GM20431 (cell line): ENCODE results near the gene SNAI3.
"Not testable (repeated sequence)": the region's sequence is repeated elsewhere in the genome, so short reads cannot be mapped to it uniquely, and the experiment has no call there.

Source experiments
- in situ Hi-C: fragments of 300-500 bp; cut with MseI, MboI; formaldehyde crosslinking; loops from one replicate; pipeline ENCODE4 v1.15.0; 2020; ENCODE audit warnings: low sequenced_read_pairs; ENCODE audit not compliant: unreplicated experiment

SNAI3 gene

DNA sequence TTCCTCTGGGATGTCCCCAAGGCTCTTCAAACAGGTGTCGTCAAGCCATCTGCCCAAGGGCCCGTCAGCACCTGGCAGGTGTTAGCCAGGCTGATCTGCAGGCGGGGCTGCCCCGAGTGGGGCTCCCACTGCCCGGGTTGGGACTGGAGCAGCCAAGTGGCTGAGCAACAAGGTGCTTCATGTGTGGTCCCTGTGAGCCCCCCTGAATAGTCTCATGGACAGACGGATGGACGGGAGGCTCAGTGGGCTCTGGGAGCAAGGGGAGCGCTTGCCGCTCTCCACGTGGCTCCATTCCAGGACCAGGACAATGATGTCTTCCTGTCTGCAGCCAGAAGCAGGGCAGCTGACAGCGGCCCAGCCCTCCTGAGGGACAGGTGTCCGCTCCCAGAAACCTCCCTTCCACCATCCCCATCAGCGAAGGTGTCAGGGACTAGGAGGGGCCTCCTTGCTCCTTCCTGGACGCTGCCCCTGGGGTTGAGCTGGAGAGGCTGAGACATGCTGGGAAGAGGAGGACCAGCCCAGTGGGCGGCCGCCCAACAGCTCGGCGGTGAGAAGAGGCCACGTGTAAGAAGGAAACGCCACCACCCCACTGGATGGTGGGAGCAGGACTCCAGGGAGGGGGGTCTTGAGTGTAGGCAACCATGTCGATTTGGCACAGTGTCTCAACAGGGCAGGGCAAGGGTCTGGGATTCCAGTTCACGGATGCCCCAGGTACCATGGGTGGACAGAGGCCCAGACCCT, 9.6 kb downstream of the SNAI3 start:
- in situ Hi-C loops = no loop called here

DNA sequence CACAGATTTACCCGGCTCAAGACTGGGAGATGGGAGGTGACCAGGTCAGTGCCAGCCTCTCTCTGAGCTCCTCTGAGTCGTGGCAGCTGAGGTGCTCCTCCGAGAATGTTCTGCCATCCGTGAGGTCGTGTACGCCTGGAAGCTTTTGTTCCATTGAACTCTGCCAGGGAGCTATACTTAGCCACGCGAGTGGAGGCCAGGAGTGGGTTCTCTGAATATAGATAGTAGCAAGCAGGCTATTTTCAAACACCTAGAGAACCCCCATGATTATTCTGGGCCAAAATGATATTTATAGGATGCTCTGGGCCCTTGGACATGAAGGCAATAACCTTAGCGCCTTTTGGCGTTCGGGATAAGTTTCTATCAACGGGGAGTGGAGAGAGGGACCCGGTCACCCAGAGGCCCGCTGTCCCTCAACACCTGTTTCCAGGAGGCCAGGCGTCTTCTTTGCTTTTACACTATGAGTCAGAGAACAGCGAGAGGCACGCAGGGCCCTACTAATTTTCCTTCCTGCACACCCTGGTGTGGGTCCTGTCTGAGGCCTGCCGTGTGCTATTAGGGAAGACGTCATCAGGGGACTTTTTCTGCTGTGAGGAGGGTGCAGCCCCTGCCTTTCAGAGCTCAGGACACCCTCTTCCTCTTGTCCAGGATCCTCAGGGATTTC, 12.5 kb downstream of the SNAI3 start:
- in situ Hi-C loops = no loop called here

DNA sequence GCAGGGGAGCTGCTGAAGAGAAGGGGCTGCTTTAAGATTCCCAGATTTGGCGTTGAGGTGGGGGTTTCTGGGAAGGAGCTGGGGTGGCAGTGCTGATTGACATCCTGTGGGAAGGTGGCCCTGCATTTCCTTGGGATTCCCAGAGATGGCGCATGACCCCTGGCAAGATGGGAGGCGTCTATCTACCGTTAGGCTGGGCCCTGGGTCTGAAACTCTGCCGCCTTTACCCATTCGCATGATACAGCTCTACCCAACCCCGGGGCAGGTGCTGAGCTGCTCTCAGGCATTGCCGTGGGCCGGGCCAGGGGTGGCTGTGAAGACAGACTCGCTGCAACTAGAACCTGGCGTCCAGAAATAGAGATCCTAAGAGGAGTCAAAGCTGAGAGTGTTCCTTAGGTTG, 13.5 kb downstream of the SNAI3 start:
- in situ Hi-C loops = no loop called here

DNA sequence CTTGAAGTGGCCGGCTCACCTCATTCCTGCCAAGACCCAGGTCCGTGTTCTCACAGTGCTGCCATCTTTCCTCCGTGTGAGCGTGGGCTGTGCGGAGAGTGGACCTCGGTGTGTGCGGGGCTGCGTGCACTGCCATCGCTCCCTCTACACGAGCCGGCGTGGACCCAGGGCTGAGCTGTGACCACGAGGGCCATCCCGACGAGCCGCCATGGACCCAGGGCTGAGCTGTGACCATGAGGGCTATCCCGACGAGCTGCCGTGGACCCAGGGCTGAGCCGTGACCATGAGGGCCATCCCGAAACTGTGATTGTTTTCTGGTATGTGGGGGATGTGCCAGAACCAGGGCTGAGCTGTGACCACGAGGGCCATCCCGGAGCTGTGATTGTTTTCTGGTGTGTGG, 14.5 kb downstream of the SNAI3 start:
- in situ Hi-C loops = no loop called here

DNA sequence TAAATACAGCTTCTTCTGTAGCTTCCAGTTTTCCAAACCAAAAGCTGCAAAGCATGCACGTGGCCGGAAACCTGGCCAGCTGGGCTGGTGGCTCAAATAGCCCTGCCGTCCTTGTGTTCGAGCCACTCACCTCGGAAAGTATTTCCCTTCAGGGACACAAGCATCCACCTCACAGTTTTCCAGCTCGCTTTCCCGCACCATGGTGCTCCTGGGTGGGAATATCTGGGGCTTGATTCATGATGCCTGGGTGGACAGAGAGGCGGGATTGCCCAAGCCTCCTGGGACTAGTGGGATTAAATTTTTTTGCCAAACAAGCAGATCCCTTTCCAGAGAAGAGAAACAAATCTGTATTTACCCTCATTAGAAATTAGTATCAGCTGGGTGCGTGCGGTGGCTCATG, 16.3 kb downstream of the SNAI3 start:
- in situ Hi-C loops = no loop called here

DNA sequence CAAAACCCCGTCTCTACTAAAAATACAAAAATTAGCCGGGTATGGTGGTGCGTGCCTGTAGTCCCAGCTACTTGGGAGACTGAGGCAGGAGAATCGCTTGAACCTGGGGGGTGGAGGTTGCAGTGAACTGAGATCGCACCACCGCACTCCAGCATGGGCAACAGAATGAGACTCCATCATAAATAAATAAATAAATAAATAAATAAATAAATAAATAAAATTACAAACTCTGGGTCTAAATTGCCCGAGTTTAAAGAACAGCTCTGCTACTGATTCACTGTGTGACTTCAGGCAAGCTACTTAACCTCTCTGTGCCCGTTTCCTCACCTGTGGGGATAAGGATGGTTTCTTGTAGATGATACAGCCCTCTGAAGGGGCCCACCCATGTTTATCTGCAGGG, 16.8 kb downstream of the SNAI3 start:
- in situ Hi-C loops = not testable (repeated sequence)

DNA sequence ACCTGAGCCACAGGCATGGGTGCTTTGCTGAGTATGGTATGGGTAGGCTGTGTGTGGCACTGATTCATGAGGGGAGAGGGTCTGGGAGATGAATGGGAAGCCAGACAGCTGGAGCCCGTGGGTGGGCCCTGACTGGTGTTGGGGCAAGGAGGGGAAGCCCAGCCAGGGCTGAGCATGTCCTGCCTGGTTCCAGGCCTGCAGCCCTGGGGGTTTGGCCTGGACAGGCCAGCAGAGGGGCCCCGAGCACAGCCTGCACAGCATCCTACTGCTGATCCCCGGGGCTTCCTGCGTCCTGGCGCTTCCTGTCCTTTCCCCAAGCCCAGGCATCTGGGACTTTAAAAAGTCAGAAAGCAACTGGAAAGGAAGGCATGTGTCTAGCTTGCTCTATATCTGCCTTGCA, 18.8 kb downstream of the SNAI3 start:
- in situ Hi-C loops = no loop called here

DNA sequence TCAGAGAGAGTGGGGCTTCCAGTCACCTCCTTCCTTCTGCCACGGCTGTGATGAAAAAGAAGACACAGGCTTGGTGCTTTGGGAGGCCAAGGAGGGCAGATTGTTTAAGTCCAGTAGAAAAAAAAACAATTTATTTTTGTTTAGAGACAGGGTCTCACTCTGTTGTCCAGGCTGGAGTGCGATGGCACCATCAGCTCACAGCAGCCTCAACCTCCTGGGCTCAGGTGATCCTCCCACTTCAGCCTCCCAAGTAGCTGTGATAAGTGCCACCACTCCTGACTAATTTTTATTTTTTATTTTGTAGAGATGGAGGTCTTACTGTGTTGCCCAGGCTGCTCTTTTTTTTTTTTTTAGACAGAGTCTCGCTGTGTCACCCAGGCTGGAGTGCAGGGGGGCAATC, 20.7 kb downstream of the SNAI3 start:
- in situ Hi-C loops = no loop called here

DNA sequence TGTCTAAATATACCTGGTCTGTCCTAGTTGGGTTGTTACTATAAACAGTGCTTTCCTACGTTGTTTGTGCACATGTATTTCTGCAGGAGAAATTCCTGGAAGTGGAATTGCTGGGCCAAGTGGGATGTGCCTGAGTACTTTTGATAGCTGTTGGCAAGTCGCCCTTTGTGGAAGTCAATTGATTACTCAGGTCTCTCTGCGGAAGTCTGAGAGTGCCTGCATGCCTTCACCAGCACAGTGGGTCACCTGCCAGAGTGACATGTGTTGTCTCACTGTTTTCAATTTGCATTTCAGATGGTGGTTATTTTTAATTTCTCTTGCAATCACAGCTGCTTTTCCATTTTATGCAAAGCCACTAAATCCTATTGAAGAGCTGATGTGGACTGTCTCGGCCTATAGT, 21.2 kb downstream of the SNAI3 start:
- in situ Hi-C loops = no loop called here

DNA sequence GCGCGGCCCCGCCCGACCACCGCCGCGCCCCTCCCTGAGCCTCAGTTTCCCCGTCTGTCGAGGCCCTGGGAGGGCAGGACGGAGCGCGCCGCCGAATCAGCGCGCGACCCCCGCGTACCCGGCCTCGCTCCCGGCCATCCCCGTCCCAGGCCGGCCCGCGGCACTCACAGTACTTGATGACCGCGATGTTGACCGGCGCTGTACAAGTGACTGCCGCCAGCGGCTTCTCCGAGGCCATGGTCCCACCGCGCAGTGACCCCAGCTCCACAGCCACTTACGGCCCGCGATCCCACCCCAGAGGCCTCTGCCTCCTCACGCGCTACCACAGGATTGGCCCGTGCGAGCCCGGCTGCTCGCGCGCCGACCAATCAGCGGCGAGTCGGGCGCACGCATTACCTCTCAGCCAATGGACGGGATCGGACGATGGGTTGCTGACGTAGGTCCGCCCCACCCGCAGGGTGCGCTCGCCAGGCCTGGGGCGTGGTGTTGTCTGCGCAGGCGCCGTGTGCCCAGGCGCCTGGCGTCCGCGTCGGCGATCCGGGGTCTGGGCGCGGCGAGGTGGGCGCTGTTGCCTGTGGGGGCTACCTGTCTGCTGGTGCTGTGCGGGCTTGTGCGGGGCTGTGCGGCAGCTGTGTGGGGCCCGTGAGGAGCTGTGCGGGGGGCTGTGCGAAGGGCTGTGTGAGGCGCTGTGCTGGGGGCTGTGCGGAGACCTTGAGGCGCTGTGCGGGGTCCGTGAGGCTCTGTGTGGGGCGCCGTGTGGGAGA, 23.3 kb downstream of the SNAI3 start, which contains the start of gene MVD:
MVD (minus strand) TSS at position 249 of the 764 bp plus-strand sequence; CDS start at position 238, 11 bp downstream.
- in situ Hi-C loops = no loop called here

DNA sequence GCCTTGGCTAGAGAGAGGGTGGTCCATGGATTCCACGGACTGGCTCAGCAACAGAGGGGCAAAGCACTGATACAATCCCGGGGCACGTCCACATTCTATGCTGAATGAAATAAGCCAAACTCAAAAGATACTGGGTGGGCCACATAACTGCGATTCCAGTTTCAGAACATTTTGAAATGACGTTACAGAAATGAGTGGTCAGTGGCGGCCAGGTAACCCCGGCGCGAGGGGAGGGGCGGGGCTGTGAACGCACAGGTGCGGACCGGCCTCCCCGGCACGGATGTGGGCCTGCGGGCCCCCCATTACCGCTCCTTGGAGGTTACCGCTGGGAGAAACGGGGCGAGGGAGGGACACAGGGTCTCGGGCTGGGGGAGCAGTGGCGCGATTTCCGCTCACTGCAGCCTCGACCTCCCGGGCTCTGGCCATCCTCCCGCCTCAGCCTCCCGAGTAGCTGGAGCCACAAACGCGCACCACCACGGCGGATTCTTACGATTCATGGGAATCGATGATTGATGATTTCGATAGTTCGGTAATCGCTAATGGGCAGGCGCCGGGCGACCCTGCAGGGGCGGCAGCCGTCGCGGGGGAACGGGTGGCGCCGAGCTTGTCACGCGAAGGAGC, 24.0 kb downstream of the SNAI3 start:
- in situ Hi-C loops = no loop called here

DNA sequence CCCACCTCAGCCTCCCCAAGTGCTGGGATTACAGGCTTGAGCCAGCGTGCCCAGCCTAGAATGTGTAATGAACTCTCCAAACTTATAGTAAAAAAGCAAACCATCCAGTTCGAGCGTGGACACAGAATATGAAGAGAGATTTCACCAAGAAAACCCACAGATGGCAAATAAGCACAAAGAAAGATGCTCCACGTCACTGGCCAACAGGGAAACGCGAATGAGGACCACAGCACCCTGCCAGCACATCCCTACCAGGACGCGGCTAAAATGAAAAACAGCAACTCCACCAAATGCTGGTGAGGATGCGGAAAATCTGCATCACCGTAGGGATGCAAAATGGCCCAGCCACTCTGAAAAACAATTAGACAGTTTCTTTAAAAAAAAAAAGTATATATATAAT, 24.8 kb downstream of the SNAI3 start:
- in situ Hi-C loops = no loop called here

DNA sequence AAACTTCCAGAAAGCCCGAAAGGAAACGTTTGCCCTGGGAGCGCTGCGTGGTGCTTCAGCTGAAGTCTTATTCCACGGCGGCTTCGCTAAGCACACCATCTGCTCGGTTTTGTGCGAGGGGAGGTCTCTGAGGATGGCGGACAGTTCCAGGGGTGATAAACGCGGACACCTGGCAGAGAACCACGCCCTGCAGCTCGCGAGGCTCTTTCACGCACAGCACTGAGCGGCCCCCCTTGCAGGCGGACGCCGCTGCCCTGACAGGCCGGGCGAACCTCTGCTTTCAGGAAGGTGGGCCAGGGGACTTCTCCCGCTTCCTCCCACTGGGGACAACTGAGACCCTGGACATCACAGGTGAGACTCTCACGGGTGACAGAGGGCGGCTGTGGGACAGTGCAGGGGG, 27.1 kb downstream of the SNAI3 start:
- in situ Hi-C loops = no loop called here

DNA sequence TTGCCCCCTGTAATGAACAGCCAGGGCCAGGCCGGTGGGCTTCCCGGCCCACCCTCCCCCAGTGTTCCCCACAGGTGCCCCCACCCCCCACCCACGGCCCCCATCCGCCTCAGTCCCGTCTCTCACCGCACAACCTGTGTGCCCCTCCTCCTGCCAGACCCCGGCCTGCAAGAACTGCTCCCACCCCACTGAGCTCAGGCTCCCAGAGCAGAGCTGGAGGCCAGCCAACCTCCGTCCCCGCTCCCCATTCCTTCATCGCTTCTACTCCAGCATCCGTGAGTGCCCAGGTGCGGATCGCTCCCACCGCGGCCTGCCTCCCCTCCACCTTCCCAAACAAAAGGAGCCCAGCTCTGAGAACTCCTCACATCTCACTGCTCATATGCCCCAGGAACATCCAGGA, 27.6 kb downstream of the SNAI3 start:
- in situ Hi-C loops = no loop called here

DNA sequence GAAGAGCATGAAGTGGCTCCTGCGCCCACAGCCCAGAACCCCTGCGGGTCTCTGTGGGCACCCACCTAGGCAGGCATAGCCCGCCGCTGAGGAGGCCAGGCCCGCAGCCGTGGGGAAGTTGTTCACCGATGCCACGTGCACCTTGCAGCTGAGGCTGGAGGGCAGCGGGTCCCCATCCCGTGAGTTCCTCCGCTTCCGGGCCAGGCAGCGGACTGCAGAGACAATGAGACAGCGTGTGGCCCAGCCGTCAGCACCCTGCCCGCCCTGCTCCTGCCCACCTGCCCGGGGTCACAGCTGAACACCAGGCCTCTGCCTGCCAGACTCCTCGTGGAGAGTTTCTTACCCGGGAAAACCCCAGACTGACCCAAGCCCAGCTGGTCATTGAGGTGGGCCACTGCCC, 28.9 kb downstream of the SNAI3 start:
- in situ Hi-C loops = no loop called here

DNA sequence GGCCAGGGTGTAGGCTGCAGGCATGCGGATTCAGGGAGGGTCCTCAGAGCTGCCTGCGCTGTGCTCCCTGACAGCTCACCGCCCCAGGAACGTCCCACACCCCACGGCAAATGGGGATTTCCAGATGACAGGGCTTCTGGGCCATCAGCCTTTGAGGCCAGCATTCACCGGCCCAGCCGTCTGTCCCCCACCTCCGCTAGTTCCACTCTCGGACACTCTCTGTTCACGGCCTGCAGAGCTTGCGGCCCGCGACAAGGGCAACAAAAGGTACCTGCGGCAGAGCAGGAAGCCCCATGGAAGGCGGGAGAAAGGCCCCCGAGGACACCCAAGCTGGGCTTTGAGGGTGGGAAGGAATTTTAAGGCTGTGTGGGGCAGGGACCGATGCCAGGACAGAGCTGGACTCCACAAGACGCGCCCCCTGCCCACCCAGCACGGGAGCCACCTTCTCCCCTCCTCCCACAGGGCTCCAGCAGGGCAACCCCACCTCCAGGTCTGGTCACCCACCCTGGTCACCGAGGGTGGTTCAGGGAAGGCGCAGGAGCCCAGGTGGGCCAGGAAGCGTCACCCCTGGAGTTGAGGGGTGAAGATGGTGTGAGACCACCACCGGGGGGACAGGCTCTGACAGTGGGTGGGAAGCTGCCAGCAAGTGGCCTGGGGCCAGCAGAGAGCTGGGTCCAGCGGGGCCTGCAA, 29.9 kb downstream of the SNAI3 start:
- in situ Hi-C loops = no loop called here

DNA sequence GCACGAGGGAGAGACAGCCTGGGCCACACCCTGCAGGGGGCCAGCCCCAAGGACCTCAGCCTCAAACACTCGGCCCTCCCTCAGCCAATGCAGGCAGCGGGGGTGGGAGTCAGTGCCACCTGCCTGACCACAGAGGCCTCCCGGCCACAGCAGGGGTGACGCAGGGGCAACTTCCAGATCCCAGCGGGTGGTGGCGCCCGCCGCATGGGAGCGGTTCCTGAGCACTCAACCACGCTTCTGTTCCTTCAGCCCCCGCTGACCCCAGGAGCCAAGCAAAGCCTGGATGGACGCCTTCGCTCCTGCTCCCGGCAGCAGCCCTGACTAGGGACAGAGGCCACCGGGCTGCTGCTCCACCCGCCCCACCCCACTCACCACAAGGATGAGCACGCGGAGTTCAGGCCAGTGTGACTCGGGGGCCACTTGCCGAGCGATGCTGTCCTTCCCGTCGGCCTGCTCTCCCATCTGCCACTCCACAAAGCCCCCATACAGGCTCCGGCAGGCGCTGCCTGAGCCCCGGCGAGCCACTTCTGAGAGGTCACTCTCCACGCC, 30.5 kb downstream of the SNAI3 start:
- in situ Hi-C loops = no loop called here

DNA sequence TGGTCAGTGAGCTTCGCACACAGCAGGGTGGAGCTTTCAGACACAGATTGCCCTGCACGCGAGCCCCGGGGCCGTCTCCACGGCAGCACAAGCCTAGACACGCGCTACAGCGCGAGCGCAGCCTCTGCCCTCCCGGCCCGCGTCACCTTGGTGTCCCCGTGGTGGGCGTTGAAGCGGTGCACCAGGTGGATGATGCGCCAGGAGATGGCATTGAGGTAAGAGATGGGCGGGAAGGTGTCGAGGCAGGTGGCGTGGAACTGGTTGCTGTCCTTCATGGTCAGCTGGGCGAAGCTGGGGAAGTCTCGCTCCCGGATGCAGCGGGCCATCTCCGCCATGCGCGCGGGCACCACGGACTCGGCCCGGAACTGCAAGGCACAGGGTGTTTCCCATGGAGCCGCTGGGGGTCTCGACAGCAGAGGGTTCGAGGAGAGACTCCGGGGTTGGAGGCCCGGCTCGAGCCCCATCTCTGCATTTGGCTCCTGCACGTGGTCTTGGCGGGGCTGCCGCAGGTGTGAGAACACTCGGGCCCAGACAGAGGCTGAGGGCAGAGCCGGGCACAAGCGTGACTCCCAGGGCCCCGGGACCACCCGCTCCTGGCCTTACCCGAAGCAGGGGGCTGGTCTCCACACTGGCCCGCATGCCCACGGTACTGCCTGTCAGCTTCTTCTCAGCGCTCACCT, 31.1 kb downstream of the SNAI3 start:
- in situ Hi-C loops = no loop called here

DNA sequence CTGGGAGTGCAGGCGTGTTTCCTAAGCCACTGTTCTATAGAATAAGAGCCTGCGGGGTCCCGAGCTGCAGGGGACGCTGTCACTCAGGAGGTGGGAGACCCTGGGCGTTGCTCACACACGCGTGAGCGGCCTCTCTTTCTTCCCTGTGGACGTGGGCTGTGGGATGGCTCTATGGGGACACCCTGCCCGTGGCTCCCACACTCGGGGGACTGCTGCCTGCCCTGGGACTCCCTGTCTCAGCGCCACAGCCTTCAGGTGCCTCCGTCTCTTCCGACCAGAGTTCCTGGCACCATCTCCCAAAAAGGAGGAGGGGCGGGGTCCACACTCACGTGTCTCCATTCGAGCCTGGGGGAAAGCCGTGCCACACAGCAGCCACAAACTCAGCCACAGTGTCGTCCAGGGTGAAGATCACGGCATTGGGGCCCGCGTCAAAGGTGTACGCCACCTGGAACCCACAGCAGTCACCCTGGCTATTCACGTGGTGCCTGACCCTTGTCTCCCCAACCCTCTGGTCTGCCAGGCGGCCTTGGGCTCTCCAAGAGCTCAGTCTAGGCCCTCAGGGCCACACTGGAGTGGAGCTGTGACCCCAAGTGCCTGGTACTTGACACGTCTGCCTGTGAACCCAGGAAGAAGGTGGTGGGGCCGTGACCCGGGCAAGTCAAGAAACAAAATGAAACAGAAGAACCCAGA, 31.8 kb downstream of the SNAI3 start:
- in situ Hi-C loops = no loop called here
